Stimulated activated CD8-positive, alpha-beta memory T cell treated with anti-CD3 and anti-CD28 coated beads, Interleukin-15, amount 100 ng/mL, for 4 hours (primary cell): Measurements from ENCODE around the gene EFEMP2.
A peak's percentile ranks its signal among the peaks of the same experiment; 100 is the strongest.
"Not testable (repeated sequence)": the region's sequence is repeated elsewhere in the genome, so short reads cannot be mapped to it uniquely, and the experiment has no call there.

Experiments
- DNase-seq, 2 donors: peaks; one replicate each; pipeline ENCODE4 v3.0.0-alpha.2; 2020; ENCODE audit warnings: low read depth in 2 of 2

Gene EFEMP2

DNA sequence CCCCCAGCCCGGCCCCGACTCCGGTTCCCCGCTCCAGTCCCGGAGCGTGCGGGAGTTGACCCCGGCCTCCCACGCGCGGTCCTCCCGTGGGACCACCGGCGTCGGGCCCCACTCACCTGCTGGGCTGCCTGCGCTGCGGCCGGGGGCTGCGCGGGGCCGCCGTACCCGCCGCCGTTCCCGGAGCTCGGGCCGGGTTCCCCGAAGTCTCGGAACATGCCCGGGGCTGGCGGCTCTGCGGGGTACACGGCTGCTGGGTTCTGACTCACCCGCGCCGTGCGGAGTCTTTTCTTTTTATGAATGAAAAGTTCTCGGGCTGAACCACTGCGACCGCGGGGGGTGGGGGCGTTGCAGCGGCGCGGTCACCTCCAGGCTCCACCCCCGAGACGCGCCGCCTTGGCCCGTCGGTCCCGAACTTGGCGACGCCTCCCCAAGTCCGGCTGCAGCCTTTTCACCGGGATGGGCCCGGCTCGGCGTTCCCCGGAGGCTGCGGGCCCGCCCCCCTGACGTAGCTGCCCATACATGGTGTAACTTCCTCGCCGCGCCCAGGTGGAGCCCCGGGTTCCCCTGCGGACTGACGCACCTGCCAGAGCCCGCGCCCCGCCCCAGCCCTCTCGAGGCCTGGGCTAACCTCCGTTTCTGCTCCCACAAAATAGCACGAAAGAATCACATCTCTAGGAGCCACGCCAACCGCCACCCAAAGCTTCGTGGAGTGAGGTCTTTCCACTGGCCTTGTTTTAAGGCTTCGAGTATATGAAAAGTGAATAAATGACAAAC lies 27.7 kb upstream of the EFEMP2 start, which contains the start of gene FOSL1:
Gene FOSL1 (minus strand): TSS at position 264 of the 774 bp plus-strand sequence. CDS start 49 bp downstream, at position 215.
- DNase-seq, result peak; percentile 90 to 91

DNA sequence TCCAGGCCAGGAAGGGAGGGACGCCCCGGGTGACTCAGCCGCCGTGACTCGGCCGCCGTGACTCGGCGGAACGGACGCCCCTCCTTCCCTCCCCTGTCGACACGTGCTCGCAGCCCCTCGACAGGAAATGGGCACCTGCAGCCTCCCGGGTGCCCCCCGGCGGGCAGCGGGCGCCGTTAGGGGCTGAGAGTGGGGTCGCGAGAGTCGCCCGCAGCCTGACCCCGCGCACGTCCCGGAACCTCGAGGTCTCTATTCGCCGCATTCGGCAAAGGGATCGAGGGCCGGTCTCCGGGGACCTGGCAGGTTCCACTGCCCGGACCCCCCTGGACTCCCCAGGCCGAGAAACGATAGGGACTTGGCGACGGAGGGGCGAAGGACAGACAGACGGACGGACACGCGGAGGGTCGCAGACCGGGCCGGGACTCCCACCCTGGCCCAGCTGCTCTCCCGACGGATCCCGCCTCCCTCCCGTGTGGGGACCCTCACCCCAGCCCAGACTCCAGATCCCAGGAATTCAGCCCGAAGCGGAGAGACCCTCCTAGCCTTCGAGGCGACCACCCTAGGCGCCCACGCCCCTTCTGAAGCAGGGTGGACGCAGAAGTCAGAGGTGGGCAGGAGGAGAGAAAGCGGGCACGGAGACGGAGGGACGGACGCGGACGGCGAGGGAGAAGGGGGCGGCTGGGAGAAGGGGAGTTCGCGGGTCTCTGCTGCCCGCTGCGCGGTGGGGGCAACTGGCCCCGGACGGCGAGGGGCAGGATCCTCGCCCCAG lies 26.9 kb upstream of the EFEMP2 start:
- peak; percentile 67 to 68 for DNase-seq

GRCh38 chr11:65898656-65899355 lies 26.2 kb upstream of the EFEMP2 start:
- DNase-seq, result no peak

DNA sequence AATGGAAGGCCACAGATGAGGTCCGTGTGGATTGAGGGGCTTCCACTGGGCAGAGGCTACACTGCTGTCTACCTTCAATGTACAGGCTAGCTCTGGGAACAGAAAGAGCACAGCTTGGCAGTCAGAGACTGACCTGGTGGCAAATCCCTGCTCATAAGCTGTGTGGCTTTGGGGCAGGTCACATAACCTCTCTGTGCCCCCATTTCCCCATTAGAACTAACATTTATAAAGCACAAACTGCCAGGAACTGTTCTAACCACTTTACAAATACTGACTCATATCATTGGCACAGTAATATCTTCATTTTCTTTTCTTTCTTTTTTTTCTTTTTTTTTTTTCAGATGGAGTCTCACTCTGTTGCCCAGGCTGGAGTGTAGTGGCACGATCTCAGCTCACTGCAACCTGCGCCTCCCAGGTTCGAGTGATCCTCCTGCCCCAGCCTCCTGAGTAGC lies 24.4 kb upstream of the EFEMP2 start:
- DNase-seq, result no peak

GRCh38 chr11:65896034-65896999 lies 23.7 kb upstream of the EFEMP2 start:
- DNase-seq, result no peak

GRCh38 chr11:65895482-65895981 lies 22.9 kb upstream of the EFEMP2 start:
- DNase-seq, result no peak

GRCh38 chr11:65894034-65894591 lies 21.5 kb upstream of the EFEMP2 start:
- DNase-seq, result no peak

DNA sequence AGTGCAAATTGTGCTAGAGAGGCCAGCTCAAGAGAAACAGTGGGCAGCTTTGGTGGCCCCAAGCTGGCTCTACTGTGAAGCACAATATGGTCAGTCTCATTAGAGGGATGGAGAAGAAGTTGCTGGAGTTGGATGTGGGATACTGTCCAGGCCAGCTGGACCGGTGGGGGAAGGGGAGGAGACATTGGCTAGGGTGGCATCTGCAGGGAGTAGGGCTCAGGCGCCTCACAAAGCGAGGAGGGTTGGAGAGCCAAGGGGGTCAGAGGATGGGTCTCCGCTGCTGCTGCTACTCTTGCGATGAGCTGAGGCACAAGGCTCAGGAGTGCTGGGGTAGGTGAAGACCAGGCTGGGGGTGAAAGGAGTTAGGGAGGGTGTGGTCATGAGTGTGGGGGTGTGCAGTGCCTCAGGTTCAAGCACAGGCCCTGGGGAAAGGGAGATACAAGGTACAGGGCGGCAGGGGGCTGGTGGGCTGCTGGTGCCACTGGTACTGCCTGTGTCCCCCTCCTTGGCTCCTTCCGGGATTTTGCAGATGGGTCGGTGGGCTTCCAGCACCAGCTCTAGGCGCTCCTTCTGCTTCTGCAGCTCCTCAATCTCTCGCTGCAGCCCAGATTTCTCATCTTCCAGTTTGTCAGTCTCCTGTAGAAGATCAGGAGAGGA lies 20.2 kb upstream of the EFEMP2 start:
- no peak for DNase-seq

GRCh38 chr11:65892137-65892540 lies 19.5 kb upstream of the EFEMP2 start:
- not testable (repeated sequence) for DNase-seq

DNA sequence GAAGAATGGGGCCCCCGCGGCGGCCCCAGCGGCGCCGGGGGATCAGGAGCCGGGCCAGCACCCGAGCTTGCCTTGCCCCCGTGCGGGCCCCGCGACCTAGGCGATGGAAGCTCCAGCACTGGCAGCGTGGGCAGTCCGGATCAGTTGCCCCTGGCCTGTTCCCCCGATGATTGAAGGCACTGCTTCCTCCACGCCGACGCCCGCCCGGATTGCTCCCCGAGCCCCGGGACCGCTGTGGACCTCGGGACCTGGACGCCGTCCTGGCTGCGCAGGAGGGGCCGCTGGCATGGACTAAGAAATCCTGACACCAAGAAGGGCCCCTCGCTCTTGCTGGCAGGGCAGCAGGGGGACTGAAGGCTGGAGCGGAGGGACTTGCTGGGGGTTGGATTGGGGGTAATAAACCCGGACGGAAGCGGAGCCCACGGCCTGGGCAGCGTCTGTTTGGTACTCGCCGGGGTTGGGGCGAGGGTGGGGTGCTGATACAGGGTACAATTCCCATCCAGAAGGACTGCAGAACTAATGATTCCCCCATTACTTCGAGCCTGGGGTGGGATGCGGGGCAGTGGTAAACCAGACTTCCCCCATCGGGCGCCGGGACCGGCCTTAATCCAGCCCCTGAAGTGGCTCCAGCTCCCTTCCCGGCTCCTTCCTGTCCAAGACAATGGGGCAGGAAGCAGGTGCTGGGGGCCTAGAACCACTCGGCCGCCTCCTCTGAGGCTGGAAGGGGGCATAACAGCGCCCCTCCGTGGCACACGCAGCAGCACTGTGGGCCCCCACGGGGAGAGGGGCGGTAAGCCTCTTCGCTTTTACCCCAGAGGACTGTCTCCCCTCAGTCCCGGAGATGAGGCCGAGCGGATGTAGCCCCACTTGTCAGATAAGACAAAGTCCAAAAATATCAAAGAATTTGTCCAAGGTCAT lies 18.9 kb upstream of the EFEMP2 start:
- no peak for DNase-seq

GRCh38 chr11:65890324-65891218 lies 18.0 kb upstream of the EFEMP2 start, which contains the start of gene CCDC85B:
CCDC85B (plus strand) TSS chr11:65890673; CDS start chr11:65890784, 111 bp downstream.
- DNase-seq, result peak; percentile 97 to 98

DNA sequence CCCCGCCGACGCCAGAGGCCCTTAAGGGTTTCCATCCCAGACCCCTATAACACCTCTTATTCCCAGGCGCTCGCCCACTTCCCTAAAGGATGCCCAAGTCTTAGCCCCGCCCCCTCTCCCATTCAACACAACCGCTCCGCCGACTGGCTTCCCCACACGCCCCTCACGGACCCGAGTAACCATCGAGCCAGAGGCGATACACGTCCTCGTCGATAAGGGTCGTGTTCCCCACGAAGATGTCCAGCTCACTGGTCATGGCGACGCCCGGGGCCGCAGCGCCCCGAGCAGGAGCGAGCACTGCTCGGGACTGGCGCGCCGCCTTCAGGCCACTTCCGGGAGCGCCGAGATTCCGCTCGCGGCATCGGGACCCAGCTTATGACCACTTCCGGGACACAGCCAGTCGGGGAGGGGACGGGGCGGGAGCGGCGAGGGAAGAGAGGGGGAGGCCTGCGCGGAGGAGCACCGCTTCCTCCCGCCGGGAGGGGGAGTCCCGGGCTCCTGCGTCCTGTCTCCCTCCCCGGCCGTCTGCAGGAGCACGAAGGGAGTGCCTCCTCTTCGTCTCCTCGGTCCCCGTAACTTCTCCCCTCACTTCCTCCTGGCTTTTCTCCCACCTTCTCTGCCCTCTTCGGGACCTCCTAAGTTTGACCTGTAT lies 15.7 kb upstream of the EFEMP2 start, which contains the start of gene FIBP:
Gene FIBP (minus strand): TSS at position 309 of the 652 bp plus-strand sequence. CDS start 53 bp downstream, at position 256.
- DNase-seq, result peak; percentile 90 to 92

GRCh38 chr11:65887723-65888162 lies 15.1 kb upstream of the EFEMP2 start:
- DNase-seq, result no peak

DNA sequence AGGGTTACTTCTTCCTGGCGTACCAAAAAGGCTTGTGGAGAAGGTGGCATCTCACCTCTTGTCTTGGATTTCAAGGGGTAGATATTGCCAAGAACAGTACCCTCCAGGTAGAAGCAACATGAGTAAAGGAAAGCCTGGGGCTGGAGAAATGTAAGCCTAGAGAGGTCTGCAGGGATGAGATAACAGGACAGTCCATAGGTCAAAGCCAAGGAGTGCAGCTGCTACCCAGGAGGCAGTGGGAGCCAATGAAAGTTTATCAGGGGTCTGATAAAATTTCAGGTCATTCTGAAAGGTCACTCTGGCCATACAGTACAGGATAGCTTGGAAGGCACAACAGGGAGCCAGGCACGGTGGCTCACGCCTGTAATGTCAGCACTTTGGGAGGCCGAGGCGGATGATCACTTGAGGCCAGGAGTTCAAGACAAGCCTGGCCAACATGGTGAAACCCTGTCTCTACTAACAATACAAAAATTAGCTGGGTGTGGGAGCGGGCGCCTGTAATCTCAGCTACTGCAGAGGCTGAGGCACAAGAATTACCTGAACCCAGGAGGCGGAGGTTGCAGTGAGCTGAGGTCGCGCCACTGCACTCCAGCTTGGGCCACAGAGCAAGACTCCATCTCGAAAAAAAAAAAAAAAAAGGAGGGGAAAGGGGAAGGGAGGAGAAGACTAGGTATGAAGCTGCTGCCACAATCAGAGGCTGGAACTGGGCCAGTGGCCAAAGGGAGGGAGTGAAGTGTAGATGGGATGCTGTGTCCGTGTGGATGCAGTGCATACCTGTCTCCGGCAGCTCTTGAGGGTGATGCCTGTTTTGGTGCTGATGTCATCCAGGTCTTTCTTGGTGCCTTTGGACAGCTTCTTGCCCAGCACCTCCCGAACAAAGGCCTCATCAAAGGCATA lies 14.5 kb upstream of the EFEMP2 start:
- no peak for DNase-seq

GRCh38 chr11:65885808-65886536 lies 13.4 kb upstream of the EFEMP2 start:
- no peak for DNase-seq
